Breast epithelium (tissue), 4 donors: ENCODE results near the gene CAMTA1. TPM values are rescaled to one million over a fixed set of nuclear protein-coding genes. Genes with fewer than 3 reads are reported as not detected.

Source experiments
- DNase-seq, 2 donors: peaks; one replicate each; pipeline ENCODE4 v3.0.0-alpha.2; 2019; ENCODE audit warnings: low spot score in 2 of 2
- H3K27ac ChIP-seq, 2 donors: fragments of 200-600 bp; sonication (generic) in 1 of 2; one replicate each; pipeline ENCODE4 v1.5.1; 2016 to 2019; ENCODE audit warnings: mild to moderate bottlenecking in 1 of 2
- H3K27me3 ChIP-seq, 2 donors: fragments of 200-600 bp; sonication (generic) in 1 of 2; one replicate each; pipeline versions ENCODE4 v1.5.1 to v1.6.0; 2017 to 2019; ENCODE audit warnings: control low read depth in 1 of 2, mild to moderate bottlenecking in 1 of 2
- H3K36me3 ChIP-seq: fragments of 200-600 bp; one replicate; pipeline ENCODE4 v1.5.1; 2019
- H3K4me1 ChIP-seq, 2 donors: fragments of 200-600 bp; sonication (generic); one replicate each; pipeline ENCODE4 v1.5.1; 2016 to 2019; ENCODE audit warnings: control low read depth in 1 of 2
- H3K4me3 ChIP-seq, 3 donors: fragments of 200-600 bp; sonication (generic); 1 replicate in 2 of 3; 2 replicates in 1 of 3; pipeline ENCODE4 v1.5.1; 2016 to 2019; ENCODE audit warnings: mild to moderate bottlenecking in 3 of 3, moderate library complexity in 2 of 3
- H3K9me3 ChIP-seq, 2 donors: fragments of 200-600 bp; sonication (generic) in 1 of 2; one replicate each; pipeline ENCODE4 v1.5.1; 2016 to 2019; ENCODE audit warnings: control low read depth in 1 of 2
- POLR2A ChIP-seq: fragments of 450-650 bp; IDR thresholded peaks from one replicate; pipeline ENCODE4 v1.6.1; 2016; ENCODE audit warnings: antibody characterized with exemption, mild to moderate bottlenecking, moderate library complexity
- POLR2AphosphoS5 ChIP-seq, 3 donors: sonication (generic); formaldehyde crosslinking; IDR thresholded peaks; one replicate each; pipeline ENCODE4 v1.6.1; 2017; ENCODE audit warnings: antibody characterized with exemption in 3 of 3
- intact Hi-C: fragments of 100-400 bp; cut with DNase I; formaldehyde crosslinking; loops from one replicate; pipeline ENCODE4 v1.15.1; 2023; ENCODE audit warnings: low total_unique reads
- total RNA-seq, 3 donors: library from RNA; depleted of rRNA; stranded (reverse); fragments of >200 nt; gene quantifications; one replicate each; pipeline ENCODE4 v1.1.0, GENCODE V29; 2016
- TF ChIP-seq, protein P1 (sequence below), 3 donors: fragments of 450-650 bp; IDR thresholded peaks; one replicate each; pipeline ENCODE4 v1.5.1; 2016 to 2017; ENCODE audit warnings: antibody characterized with exemption in 3 of 3, mild to moderate bottlenecking in 3 of 3, moderate library complexity in 3 of 3

CAMTA1 gene
- total RNA-seq, 3 donors from 2014 or later: 53.4 to 84.0 (median 61.9) TPM

DNA sequence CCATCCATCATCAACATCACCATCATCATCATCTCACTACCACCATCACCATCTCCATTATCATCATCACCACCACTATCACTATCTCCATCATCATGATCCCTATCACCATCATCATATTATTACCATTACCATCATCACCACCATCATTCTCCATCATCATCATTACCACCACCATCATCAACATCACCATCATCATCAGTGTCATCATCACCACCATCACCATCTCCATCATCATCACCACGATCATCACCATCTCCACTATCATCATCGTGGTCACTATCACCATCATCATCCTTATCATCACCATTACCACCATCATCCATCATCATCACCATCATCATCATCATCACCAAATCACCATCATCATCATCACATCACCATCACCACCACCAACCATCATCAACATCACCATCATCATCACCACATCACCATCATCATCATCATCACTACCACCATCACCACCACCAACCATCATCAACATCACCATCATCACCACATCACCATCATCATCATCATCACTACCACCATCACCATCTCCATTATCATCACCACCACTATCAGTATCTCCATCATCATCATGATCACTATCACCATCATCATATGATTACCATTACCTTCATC is 783.8 kb downstream of the CAMTA1 start:
- no peaks in the 10 kb centered on the region for H3K27me3 ChIP-seq
- H3K36me3 ChIP-seq: no peaks in the 10 kb centered on the region
- H3K9me3 ChIP-seq: no peaks in the 10 kb centered on the region
- H3K4me1 ChIP-seq: no peaks in the 10 kb centered on the region
- intact Hi-C loops: no loop called here
- TF ChIP-seq POLR2A (no peak), POLR2AphosphoS5 (IDR thresholded peaks at IDR 0.05) (no peak)
- no peak overlapping the region for H3K4me3 ChIP-seq
- H3K27ac ChIP-seq: no peak overlapping the region
- no peak for DNase-seq

DNA sequence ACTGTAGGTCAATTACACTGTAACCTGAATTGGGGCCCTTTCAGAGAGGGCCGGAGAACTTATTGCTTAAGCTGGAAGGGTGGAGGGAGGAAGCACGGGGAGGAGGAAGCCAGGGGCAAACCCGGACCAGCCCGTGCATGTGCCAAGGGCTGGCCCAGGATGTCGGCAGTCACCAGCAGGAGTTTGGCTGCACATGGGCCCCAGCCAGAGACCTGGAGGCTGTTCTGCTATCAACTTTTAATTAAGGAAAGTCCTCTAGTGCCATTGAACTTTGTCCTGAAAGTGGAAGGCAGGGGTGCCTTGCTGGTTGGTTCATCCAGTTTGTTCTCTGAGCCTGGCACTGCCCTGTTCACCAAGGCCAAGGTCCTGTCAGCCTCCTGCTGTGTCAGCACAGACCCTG is 785.1 kb downstream of the CAMTA1 start:
- no peaks in the 10 kb centered on the region for H3K27me3 ChIP-seq
- H3K4me1 ChIP-seq: no peaks in the 10 kb centered on the region
- H3K27ac ChIP-seq: no peak overlapping the region
- no peaks in the 10 kb centered on the region for H3K9me3 ChIP-seq
- no peak overlapping the region for H3K4me3 ChIP-seq
- no peak for DNase-seq
- H3K36me3 ChIP-seq: no peaks in the 10 kb centered on the region
- intact Hi-C loops: no loop called here
- TF ChIP-seq POLR2AphosphoS5 (IDR thresholded peaks at IDR 0.05): no peak

DNA sequence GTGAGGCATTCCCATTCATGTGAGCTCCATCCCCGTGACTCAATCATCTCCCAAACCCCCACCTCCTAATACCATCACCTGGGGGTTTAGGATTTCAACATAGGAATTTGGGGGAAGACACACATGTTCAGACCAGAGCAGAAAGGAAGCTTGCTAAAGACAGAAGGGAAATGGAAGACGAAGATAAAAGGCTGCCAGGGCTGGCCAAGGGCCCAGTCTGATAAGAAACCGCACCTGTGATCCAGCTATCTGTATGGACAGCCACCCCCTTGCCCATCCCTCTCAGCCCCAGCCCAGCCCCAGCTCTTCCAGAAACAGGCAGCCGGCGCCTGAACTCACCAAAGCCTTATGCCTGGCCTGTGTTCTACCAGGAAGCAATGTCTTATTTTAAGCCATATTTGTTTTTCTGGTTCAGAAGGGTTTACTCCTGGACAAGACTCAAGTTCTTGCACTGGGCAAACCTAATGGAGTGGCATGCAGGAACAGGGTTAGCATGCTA is 787.4 kb downstream of the CAMTA1 start:
- no peak for DNase-seq
- Histone ChIP-seq H3K9me3 (no peaks in the 10 kb centered on the region), H3K27ac (no peak overlapping the region), H3K4me3 (no peak overlapping the region), H3K4me1 (no peaks in the 10 kb centered on the region), H3K36me3 (no peaks in the 10 kb centered on the region), H3K27me3 (no peaks in the 10 kb centered on the region)
- no peak for TF ChIP-seq POLR2A
- intact Hi-C loops: no loop called here

DNA sequence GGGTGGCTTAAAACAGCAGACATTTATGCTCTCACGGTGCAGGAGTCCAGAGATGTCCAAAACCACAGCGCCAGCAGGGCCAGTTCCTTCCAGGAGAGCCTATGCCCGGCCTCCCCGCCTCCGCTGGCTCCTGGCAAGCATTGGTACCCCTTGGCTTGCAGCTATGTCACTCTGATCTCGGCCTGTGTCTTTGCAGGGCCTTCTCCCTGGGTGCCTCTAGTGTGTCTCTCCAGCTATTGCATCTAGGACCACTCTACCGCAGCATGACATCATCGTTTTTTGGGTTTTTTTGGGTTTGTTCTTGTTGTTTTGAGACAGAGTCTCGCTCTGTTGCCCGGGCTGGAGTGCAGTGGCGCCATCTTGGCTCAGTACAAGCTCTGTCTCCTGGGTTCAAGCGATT is 788.2 kb downstream of the CAMTA1 start:
- Histone ChIP-seq H3K27me3 (no peaks in the 10 kb centered on the region), H3K27ac (no peak overlapping the region)
- intact Hi-C loops: no loop called here

DNA sequence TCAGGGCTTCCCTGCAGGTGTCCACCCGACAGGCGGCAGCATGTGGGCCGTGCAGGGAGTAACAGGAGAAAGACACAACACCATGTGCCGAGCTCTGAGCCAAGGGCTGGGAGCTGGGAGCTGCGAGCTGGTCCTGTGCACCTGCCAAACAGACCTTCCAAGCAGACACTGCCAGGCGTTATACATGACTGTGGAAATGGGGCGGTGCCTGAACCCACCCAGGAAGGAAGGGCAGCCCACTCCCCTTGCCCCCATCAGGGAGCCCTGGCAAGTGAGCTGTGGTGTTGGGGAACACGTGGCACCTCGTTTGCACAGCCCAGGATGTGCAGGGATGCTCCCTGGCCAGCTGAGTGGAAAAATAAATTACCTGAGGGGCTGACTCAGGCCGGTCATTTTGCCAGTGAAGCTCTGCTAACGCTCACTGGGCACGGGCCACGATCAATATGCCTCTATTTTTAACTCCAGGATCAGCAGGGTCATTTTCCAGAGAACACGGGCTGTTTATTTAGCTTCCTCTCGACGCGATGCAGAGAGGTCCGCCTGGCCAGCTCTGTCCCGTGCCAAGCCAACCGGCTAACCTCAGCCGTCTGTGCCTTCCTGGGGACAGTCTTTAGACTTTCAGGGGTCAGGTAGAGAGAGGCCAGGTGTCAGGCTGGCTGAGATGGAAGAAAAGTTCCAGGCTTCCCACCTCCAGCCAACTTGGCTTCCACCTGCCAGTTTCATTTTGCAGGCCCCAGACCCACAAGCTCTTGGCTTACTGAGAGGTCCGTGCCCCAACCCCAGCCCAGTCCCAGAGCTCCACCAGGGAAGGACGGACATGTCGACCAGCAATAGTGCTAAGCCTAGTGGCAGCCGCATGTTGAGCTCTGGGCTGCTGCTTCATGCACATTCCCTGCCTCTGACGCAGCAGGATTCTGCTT is 789.1 kb downstream of the CAMTA1 start:
- Histone ChIP-seq H3K36me3 (no peaks in the 10 kb centered on the region), H3K27ac (no peak overlapping the region), H3K9me3 (no peaks in the 10 kb centered on the region), H3K27me3 (no peaks in the 10 kb centered on the region), H3K4me1 (no peaks in the 10 kb centered on the region), H3K4me3 (no peak overlapping the region)
- TF ChIP-seq, protein P1, sequence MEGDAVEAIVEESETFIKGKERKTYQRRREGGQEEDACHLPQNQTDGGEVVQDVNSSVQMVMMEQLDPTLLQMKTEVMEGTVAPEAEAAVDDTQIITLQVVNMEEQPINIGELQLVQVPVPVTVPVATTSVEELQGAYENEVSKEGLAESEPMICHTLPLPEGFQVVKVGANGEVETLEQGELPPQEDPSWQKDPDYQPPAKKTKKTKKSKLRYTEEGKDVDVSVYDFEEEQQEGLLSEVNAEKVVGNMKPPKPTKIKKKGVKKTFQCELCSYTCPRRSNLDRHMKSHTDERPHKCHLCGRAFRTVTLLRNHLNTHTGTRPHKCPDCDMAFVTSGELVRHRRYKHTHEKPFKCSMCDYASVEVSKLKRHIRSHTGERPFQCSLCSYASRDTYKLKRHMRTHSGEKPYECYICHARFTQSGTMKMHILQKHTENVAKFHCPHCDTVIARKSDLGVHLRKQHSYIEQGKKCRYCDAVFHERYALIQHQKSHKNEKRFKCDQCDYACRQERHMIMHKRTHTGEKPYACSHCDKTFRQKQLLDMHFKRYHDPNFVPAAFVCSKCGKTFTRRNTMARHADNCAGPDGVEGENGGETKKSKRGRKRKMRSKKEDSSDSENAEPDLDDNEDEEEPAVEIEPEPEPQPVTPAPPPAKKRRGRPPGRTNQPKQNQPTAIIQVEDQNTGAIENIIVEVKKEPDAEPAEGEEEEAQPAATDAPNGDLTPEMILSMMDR (IDR thresholded peaks at IDR 0.05): no peak
- no peak for TF ChIP-seq POLR2AphosphoS5 (IDR thresholded peaks at IDR 0.05)
- intact Hi-C loops: no loop called here
- peak; percentile 27 to 73 for DNase-seq

More for the DNA sequence above, 788.2 kb downstream of the CAMTA1 start:
- DNase-seq: no peak
- no peaks in the 10 kb centered on the region for H3K36me3 ChIP-seq
- H3K9me3 ChIP-seq: no peaks in the 10 kb centered on the region
- no peaks in the 10 kb centered on the region for H3K4me1 ChIP-seq
- no peak for TF ChIP-seq POLR2AphosphoS5 (IDR thresholded peaks at IDR 0.05)
- no peak for TF ChIP-seq POLR2A
- TF ChIP-seq, protein P1 (IDR thresholded peaks at IDR 0.05): no peak
- no peak overlapping the region for H3K4me3 ChIP-seq

- no peak overlapping the region for H3K4me3 ChIP-seq
- no peaks in the 10 kb centered on the region for H3K27me3 ChIP-seq
- intact Hi-C loops: no loop called here
- no peaks in the 10 kb centered on the region for H3K9me3 ChIP-seq
- no peak for DNase-seq
- no peak overlapping the region for H3K27ac ChIP-seq
- H3K36me3 ChIP-seq: no peaks in the 10 kb centered on the region
- TF ChIP-seq, protein P1 (IDR thresholded peaks at IDR 0.05): no peak
- TF ChIP-seq POLR2AphosphoS5 (IDR thresholded peaks at IDR 0.05) (no peak), POLR2A (no peak)
- H3K4me1 ChIP-seq: no peaks in the 10 kb centered on the region
Measured at GRCh38 chr1:7575041-7575400, 789.8 kb downstream of the CAMTA1 start.
